Tibial nerve (tissue), 4 donors: ENCODE data around the gene CTH.

Source experiments
- EP300 ChIP-seq, 2 donors: sonication (generic); formaldehyde crosslinking; IDR thresholded peaks; one replicate each; pipeline ENCODE4 v1.6.1; 2017; ENCODE audit warnings: antibody characterized with exemption in 2 of 2, mild to moderate bottlenecking in 1 of 2
- POLR2A ChIP-seq, 2 donors: fragments of 450-650 bp; IDR thresholded peaks; one replicate each; pipeline ENCODE4 v1.6.1; 2017; ENCODE audit warnings: antibody characterized with exemption in 2 of 2, mild to moderate bottlenecking in 2 of 2, moderate library complexity in 2 of 2
- TF ChIP-seq, protein P1 (sequence below), 5 experiments: fragments of 200-600 bp in 3 of 5; fragments of 450-650 bp in 2 of 5; sonication (generic) in 3 of 5; IDR thresholded peaks; one replicate each; pipeline ENCODE4 v1.5.1; 2016 to 2019; ENCODE audit warnings: antibody characterized with exemption in 5 of 5, mild to moderate bottlenecking in 3 of 5, moderate library complexity in 2 of 5

DNA sequence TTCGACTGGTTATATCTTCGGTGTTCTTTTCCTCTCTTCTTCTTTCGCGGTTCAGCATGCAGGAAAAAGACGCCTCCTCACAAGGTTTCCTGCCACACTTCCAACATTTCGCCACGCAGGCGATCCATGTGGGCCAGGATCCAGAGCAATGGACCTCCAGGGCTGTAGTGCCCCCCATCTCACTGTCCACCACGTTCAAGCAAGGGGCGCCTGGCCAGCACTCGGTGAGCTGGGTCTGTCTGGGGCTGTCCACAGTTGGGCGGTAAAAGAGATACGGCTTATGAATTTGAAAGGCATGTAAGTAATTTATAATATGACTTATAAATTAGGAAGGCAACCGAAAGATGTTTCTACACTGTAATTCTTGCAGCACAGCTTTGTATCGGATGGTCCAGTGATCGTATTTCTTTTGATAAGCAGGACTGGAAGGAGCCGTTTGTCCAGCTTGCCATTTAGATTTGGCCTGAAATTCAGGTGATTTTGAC, 334 bp downstream of the CTH start:
- TF ChIP-seq, protein P1, sequence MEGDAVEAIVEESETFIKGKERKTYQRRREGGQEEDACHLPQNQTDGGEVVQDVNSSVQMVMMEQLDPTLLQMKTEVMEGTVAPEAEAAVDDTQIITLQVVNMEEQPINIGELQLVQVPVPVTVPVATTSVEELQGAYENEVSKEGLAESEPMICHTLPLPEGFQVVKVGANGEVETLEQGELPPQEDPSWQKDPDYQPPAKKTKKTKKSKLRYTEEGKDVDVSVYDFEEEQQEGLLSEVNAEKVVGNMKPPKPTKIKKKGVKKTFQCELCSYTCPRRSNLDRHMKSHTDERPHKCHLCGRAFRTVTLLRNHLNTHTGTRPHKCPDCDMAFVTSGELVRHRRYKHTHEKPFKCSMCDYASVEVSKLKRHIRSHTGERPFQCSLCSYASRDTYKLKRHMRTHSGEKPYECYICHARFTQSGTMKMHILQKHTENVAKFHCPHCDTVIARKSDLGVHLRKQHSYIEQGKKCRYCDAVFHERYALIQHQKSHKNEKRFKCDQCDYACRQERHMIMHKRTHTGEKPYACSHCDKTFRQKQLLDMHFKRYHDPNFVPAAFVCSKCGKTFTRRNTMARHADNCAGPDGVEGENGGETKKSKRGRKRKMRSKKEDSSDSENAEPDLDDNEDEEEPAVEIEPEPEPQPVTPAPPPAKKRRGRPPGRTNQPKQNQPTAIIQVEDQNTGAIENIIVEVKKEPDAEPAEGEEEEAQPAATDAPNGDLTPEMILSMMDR (IDR thresholded peaks at IDR 0.05) = no peak
- TF ChIP-seq POLR2A (IDR thresholded peaks at IDR 0.05) = no peak
- no peak for TF ChIP-seq EP300 (IDR thresholded peaks at IDR 0.05)
